ENCODE results near the gene TYW1.
"Not testable (repeated sequence)": the region's sequence is repeated elsewhere in the genome, so short reads cannot be mapped to it uniquely, and the experiment has no call there.

- not testable (repeated sequence) for TF ChIP-seq CTCF, EZH2, EZH2phosphoT487 (IDR thresholded peaks at IDR 0.05)
Measured at GRCh38 chr7:66994051-66994450, 2.6 kb upstream of the TYW1 start.

Data from neural progenitor cell (in vitro differentiated cells).